Activated CD8-positive, alpha-beta memory T cell treated with anti-CD3 and anti-CD28 coated beads, Interleukin-2, amount 50 U/mL, for 48 hours (primary cell): ENCODE data around the gene PEBP1.
"Not testable (repeated sequence)": the region's sequence is repeated elsewhere in the genome, so short reads cannot be mapped to it uniquely, and the experiment has no call there.

Experiments
- DNase-seq: peaks from one replicate; pipeline ENCODE4 v3.0.0-alpha.2; 2020

The PEBP1 gene

GRCh38 chr12:118135788-118136558 is at the start of gene PEBP1:
TSS of gene PEBP1 (plus strand) at chr12:118136124. CDS start at chr12:118136210, 86 bp downstream.
- DNase-seq: peak; percentile 96

GRCh38 chr12:118089782-118090181 is 46.1 kb upstream of the PEBP1 start:
- no peak for DNase-seq

GRCh38 chr12:118094039-118094438 is 41.9 kb upstream of the PEBP1 start:
- no peak for DNase-seq

GRCh38 chr12:118098401-118098800 is 37.5 kb upstream of the PEBP1 start:
- DNase-seq: no peak

GRCh38 chr12:118098911-118099671 is 36.8 kb upstream of the PEBP1 start:
- no peak for DNase-seq

- no peak for DNase-seq
Observed at GRCh38 chr12:118101051-118101450, 34.9 kb upstream of the PEBP1 start.

- no peak for DNase-seq
Observed at GRCh38 chr12:118102070-118102469, 33.9 kb upstream of the PEBP1 start.

- no peak for DNase-seq
Observed at GRCh38 chr12:118102609-118103008, 33.3 kb upstream of the PEBP1 start.

- DNase-seq: peak; percentile 63
Observed at GRCh38 chr12:118103201-118103600, 32.7 kb upstream of the PEBP1 start.

- peak; percentile 63 for DNase-seq
Observed at GRCh38 chr12:118103601-118104382, 32.1 kb upstream of the PEBP1 start, which contains the start of gene VSIG10. TSS of gene VSIG10 (minus strand) at chr12:118104011. CDS start at chr12:118103671, 340 bp downstream.

GRCh38 chr12:118107011-118107410 is 28.9 kb upstream of the PEBP1 start:
- DNase-seq: no peak

- no peak for DNase-seq
Observed at GRCh38 chr12:118107694-118108093, 28.2 kb upstream of the PEBP1 start.

GRCh38 chr12:118109088-118109487 is 26.8 kb upstream of the PEBP1 start:
- no peak for DNase-seq

GRCh38 chr12:118119449-118119879 is 16.5 kb upstream of the PEBP1 start:
- no peak for DNase-seq

GRCh38 chr12:118120579-118121363 is 15.2 kb upstream of the PEBP1 start:
- peak; percentile 79 for DNase-seq

- no peak for DNase-seq
Observed at GRCh38 chr12:118122264-118122663, 13.7 kb upstream of the PEBP1 start.

GRCh38 chr12:118124333-118124874 is 11.5 kb upstream of the PEBP1 start:
- DNase-seq: no peak

GRCh38 chr12:118125743-118126118 is 10.2 kb upstream of the PEBP1 start:
- no peak for DNase-seq

GRCh38 chr12:118126119-118126757 is 9.7 kb upstream of the PEBP1 start:
- no peak for DNase-seq

GRCh38 chr12:118127867-118128266 is 8.1 kb upstream of the PEBP1 start:
- no peak for DNase-seq

- DNase-seq: not testable (repeated sequence)
Observed at GRCh38 chr12:118129436-118129835, 6.5 kb upstream of the PEBP1 start.
